Urothelium cell line (cell line): ENCODE results near the gene TMEM163.
"Not testable (repeated sequence)": the region's sequence is repeated elsewhere in the genome, so short reads cannot be mapped to it uniquely, and the experiment has no call there.

Experiments used
- DNase-seq: peaks from one replicate; pipeline ENCODE4 v3.0.0; 2011; ENCODE audit warnings: low spot score, mixed read lengths
- FAIRE-seq: peaks from 2 replicates; lab custom pipeline; 2011; peaks lifted over from hg19 to GRCh38; lab: Jason Lieb, UNC

The TMEM163 gene

GRCh38 chr2:134583997-134584520, 134.7 kb downstream of the TMEM163 start:
- no peak for FAIRE-seq

GRCh38 chr2:134583462-134583861, 135.3 kb downstream of the TMEM163 start:
- DNase-seq (no peak), FAIRE-seq (no peak)

More at GRCh38 chr2:134583997-134584520, 134.7 kb downstream of the TMEM163 start:
- no peak for DNase-seq

- DNase-seq (no peak), FAIRE-seq (no peak)
Measured at GRCh38 chr2:134582547-134582899, 136.3 kb downstream of the TMEM163 start.

GRCh38 chr2:134581877-134582546, 136.8 kb downstream of the TMEM163 start:
- DNase-seq (no peak), FAIRE-seq (no peak)

GRCh38 chr2:134578316-134578715, 140.5 kb downstream of the TMEM163 start:
- no peak for DNase-seq

GRCh38 chr2:134576478-134576877, 142.3 kb downstream of the TMEM163 start:
- DNase-seq (no peak), FAIRE-seq (no peak)

More at GRCh38 chr2:134578316-134578715, 140.5 kb downstream of the TMEM163 start:
- no peak for FAIRE-seq

GRCh38 chr2:134575888-134576287, 142.9 kb downstream of the TMEM163 start:
- no peak for DNase-seq
- no peak for FAIRE-seq

GRCh38 chr2:134574611-134575330, 144.0 kb downstream of the TMEM163 start:
- DNase-seq (no peak), FAIRE-seq (no peak)

- FAIRE-seq, result no peak
- DNase-seq, result no peak
Measured at GRCh38 chr2:134573724-134574123, 145.1 kb downstream of the TMEM163 start.

GRCh38 chr2:134573085-134573370, 145.8 kb downstream of the TMEM163 start:
- DNase-seq, result no peak
- FAIRE-seq, result no peak

- no peak for FAIRE-seq
- no peak for DNase-seq
Measured at GRCh38 chr2:134572314-134573084, 146.3 kb downstream of the TMEM163 start.

GRCh38 chr2:134570676-134571075, 148.1 kb downstream of the TMEM163 start:
- DNase-seq, result no peak
- FAIRE-seq, result no peak

GRCh38 chr2:134568413-134568812, 150.4 kb downstream of the TMEM163 start:
- no peak for FAIRE-seq
- DNase-seq, result no peak

GRCh38 chr2:134567666-134568065, 151.1 kb downstream of the TMEM163 start:
- FAIRE-seq (no peak), DNase-seq (no peak)

- FAIRE-seq, DNase-seq: not testable (repeated sequence)
Measured at GRCh38 chr2:134564955-134565354, 153.8 kb downstream of the TMEM163 start.

GRCh38 chr2:134564549-134564948, 154.3 kb downstream of the TMEM163 start:
- FAIRE-seq (no peak), DNase-seq (no peak)

GRCh38 chr2:134558208-134558830, 160.5 kb downstream of the TMEM163 start:
- DNase-seq (no peak), FAIRE-seq (no peak)

GRCh38 chr2:134555411-134555810, 163.4 kb downstream of the TMEM163 start:
- no peak for FAIRE-seq
- DNase-seq, result no peak

GRCh38 chr2:134553657-134554056, 165.1 kb downstream of the TMEM163 start:
- DNase-seq (no peak), FAIRE-seq (no peak)

GRCh38 chr2:134550566-134551164, 168.1 kb downstream of the TMEM163 start:
- no peak for DNase-seq
- no peak for FAIRE-seq

- FAIRE-seq (no peak), DNase-seq (no peak)
Measured at GRCh38 chr2:134549104-134549503, 169.7 kb downstream of the TMEM163 start.
